HepG2 (cell line): ENCODE measurements around the gene CCN2. TPM values are rescaled to one million over a fixed set of nuclear protein-coding genes. Genes with fewer than 3 reads are reported as not detected.

ENCODE experiments used
- ATAC-seq: fragments of 200-7000 bp; cut with Tn5 transposase; 3 replicates; pipeline ENCODE4 v1.9.1; 2020; ENCODE audit warnings: mild to moderate bottlenecking, moderate library complexity
- BruUV-seq: library from RNA; stranded (reverse); fragments of 400-500 nt; replicated peaks from 2 replicates; lab custom pipeline; 2021; lab: Mats Ljungman, UMichigan
- CTCF ChIA-PET: fragments of 300-600 bp; formaldehyde crosslinking; extraction: SDS; loops from one replicate; lab custom pipeline; 2021; ENCODE audit warnings: low total read pairs, inconsistent platforms, low intra/inter-chr PET ratio; lab: Yijun Ruan, JAX
- POLR2A ChIA-PET: fragments of 350-600 bp; sonication (Branson Sonifier 250); formaldehyde crosslinking; loops from one replicate; lab custom pipeline; 2020; ENCODE audit warnings: antibody characterized with exemption, inconsistent platforms; lab: Yijun Ruan, JAX
- DNase-seq: peaks from one replicate; pipeline ENCODE4 v3.0.0-alpha.2; 2015; ENCODE audit warnings: low spot score
- FAIRE-seq: peaks from 3 replicates; lab custom pipeline; 2011; peaks lifted over from hg19 to GRCh38; lab: Jason Lieb, UNC
- H2AFZ ChIP-seq: one replicate; pipeline ENCODE4 v1.6.1; 2011; ENCODE audit warnings: low read length, inconsistent platforms
- H3K27ac ChIP-seq: fragments of 300-600 bp; 3 replicates; pipeline ENCODE4 v1.8.0; 2011; ENCODE audit warnings: mixed run types, mild to moderate bottlenecking, mixed read lengths, low read length, inconsistent platforms; ENCODE audit not compliant: insufficient read depth; ENCODE audit errors: extremely low read length
- H3K27me3 ChIP-seq, 2 experiments: fragments of 200-600 bp in 1 of 2; 2 replicates in 1 of 2; 3 replicates in 1 of 2; pipeline versions ENCODE4 v1.6.0 to v1.8.0; 2011; ENCODE audit warnings: low read length in 2 of 2, mild to moderate bottlenecking in 2 of 2, moderate library complexity in 2 of 2, inconsistent platforms in 1 of 2; ENCODE audit not compliant: insufficient read depth in 2 of 2, control insufficient read depth in 1 of 2
- H3K36me3 ChIP-seq, 2 experiments: fragments of 200-600 bp in 1 of 2; replicated peaks in 1 of 2; 2 replicates in 1 of 2; 3 replicates in 1 of 2; pipeline versions ENCODE4 v1.5.1 to v1.8.0; 2011; ENCODE audit warnings: low read length in 2 of 2, inconsistent platforms in 1 of 2; ENCODE audit not compliant: insufficient read depth in 2 of 2, control insufficient read depth in 1 of 2
- H3K4me1 ChIP-seq: 2 replicates; pipeline ENCODE4 v1.5.1; 2012; ENCODE audit warnings: low read length, inconsistent platforms; ENCODE audit not compliant: insufficient read depth
- H3K4me2 ChIP-seq: 2 replicates; pipeline ENCODE4 v1.6.0; 2011; ENCODE audit warnings: low read depth, low read length, inconsistent platforms
- H3K4me3 ChIP-seq, 3 experiments: fragments of 200-600 bp in 1 of 3; sonication (generic), shearing (Covaris generic) in 1 of 3; replicated peaks in 1 of 3; 2 replicates each; pipeline ENCODE4 v1.5.1; 2011 to 2016; ENCODE audit warnings: low read length in 3 of 3, inconsistent platforms in 2 of 3, low read depth in 2 of 3, mild to moderate bottlenecking in 2 of 3, control low read depth in 1 of 3, mixed read lengths in 1 of 3; ENCODE audit not compliant: insufficient read depth in 1 of 3
- H3K79me2 ChIP-seq: one replicate; pipeline ENCODE4 v1.6.1; 2011; ENCODE audit warnings: low read length, inconsistent platforms; ENCODE audit not compliant: insufficient read depth
- H3K9ac ChIP-seq: 2 replicates; pipeline ENCODE4 v1.6.0; 2011; ENCODE audit warnings: mild to moderate bottlenecking, low read depth, low read length, inconsistent platforms; ENCODE audit not compliant: insufficient read depth
- H3K9me3 ChIP-seq: 2 replicates; pipeline ENCODE4 v1.5.1; 2012; ENCODE audit warnings: mild to moderate bottlenecking, low read length
- H4K20me1 ChIP-seq: 2 replicates; pipeline ENCODE4 v1.6.0; 2011; ENCODE audit warnings: inconsistent platforms, mild to moderate bottlenecking, low read length, moderate library complexity; ENCODE audit not compliant: insufficient read depth
- MIER3 ChIP-seq: IDR thresholded peaks from 2 replicates; pipeline ENCODE4 v1.6.1; 2016; ENCODE audit warnings: missing compliant biosample characterization, borderline replicate concordance
- MNT ChIP-seq: fragments of 450-650 bp; IDR thresholded peaks from 2 replicates; pipeline ENCODE4 v1.6.1; 2016
- TFE3 ChIP-seq: IDR thresholded peaks from 2 replicates; pipeline ENCODE4 v1.6.1; 2016
- WGBS: methylation state at CpG from one replicate; pipeline ENCODE4 v1.1.6; 2017; ENCODE audit warnings: low lambda C conversion rate; 5-methylcytosine and 5-hydroxymethylcytosine counted together
- in situ Hi-C: cut with HindIII; loops from 2 replicates; pipeline ENCODE4 v1.10.0; 2017; ENCODE audit warnings: low pct_unique_long_range_greater_than_20kb; ENCODE audit not compliant: extremely low pct_ligation_motif_present
- intact Hi-C: fragments of 100-400 bp; cut with micrococcal nuclease; formaldehyde crosslinking; loops from one replicate; pipeline ENCODE4 v1.10.0; 2022; ENCODE audit not compliant: unreplicated experiment
- polyA plus RNA-seq, 8 experiments: library from polyadenylated mRNA; depleted of rRNA in 3 of 8; stranded (reverse) in 7 of 8; unstranded in 1 of 8; fragments of >200 nt; fragmentation: Illumina TruSeq in 4 of 8; extraction: Trizol in 4 of 8; gene quantifications; 2 replicates each; pipeline versions ENCODE4 v1.2.1 to v1.2.3, GENCODE V29; 2011 to 2016; ENCODE audit warnings: low read depth in 4 of 8, missing spikeins in 1 of 8, mixed read lengths in 1 of 8; ENCODE audit not compliant: insufficient read depth in 1 of 8
- total RNA-seq, 5 experiments: library from RNA; depleted of rRNA; stranded (reverse); fragments of >200 nt; fragmentation: Illumina TruSeq; extraction: Trizol; gene quantifications; 2 replicates each; pipeline ENCODE4 v1.2.3, GENCODE V29; 2016; ENCODE audit warnings: low read depth in 1 of 5

Gene CCN2
- total and polyA plus RNA-seq, 2 of the 13 experiments (the other 11 are each of a cell fraction or from before 2014, with no cell fraction given), result 34.7 to 316 TPM

- TF ChIP-seq MNT, result no peak
- TF ChIP-seq, all 625 proteins: peak for 65
These were observed 36.0 kb downstream of the CCN2 start (continued) for GRCh38 chr6:131914967-131915751.

GRCh38 chr6:131914234-131914633 lies 36.9 kb downstream of the CCN2 start:
- Histone ChIP-seq H3K79me2 (no peaks in the 10 kb centered on the region), H3K9me3 (no peaks in the 10 kb centered on the region), H3K9ac (no peak overlapping the region), H3K4me1 (peaks cover 29% of the 10 kb centered on the region), H3K27me3 (no peaks in the 10 kb centered on the region), H3K4me2 (no peak overlapping the region)
- ATAC-seq (no peak), DNase-seq (no peak)
- POLR2A ChIA-PET, result no interaction called here
- in situ Hi-C loops, result loop anchor here (5.0 kb wide), 1 partner anchor 222 kb away; no protein-coding TSS in a partner anchor
- 0% methylated on average over 1 of the region's 1 CpG for WGBS
- TF ChIP-seq TFE3 (CRISPR knock-in tag) (no peak), MIER3 (CRISPR knock-in tag) (no peak)
- TF ChIP-seq, all 625 proteins: peak for 0
- Histone ChIP-seq H3K27ac (no peak overlapping the region), H3K36me3 (no peaks in the 10 kb centered on the region), H2AFZ (no peak overlapping the region), H3K4me3 (no peak overlapping the region), H4K20me1 (no peaks in the 10 kb centered on the region)
- no peak for FAIRE-seq
- intact Hi-C loops, result no loop called here
- BruUV-seq, result no TSS peak
- CTCF ChIA-PET, result interaction anchor here (1.6 to 2.8 kb wide), 3 partner anchors 219 to 384 kb away, joined by 4 to 15 read pairs (median 9); no protein-coding TSS in a partner anchor
